ACC112 (cell line): ENCODE measurements around the gene RBM47.
"Not testable (repeated sequence)": the region's sequence is repeated elsewhere in the genome, so short reads cannot be mapped to it uniquely, and the experiment has no call there.

ENCODE experiments used
- H2AFZ ChIP-seq: fragments of 200-600 bp; sonication (generic); one replicate; pipeline ENCODE4 v1.6.0; 2017; ENCODE audit warnings: antibody characterized with exemption, low read length; ENCODE audit not compliant: unreplicated experiment
- H3K27ac ChIP-seq: fragments of 200-600 bp; sonication (generic); 2 replicates; pipeline ENCODE4 v1.5.1; 2014; ENCODE audit warnings: low read depth, mild to moderate bottlenecking, antibody characterized with exemption, low read length, moderate library complexity
- H3K27me3 ChIP-seq: fragments of 200-600 bp; sonication (generic); 2 replicates; pipeline ENCODE4 v1.6.1; 2014; ENCODE audit warnings: mild to moderate bottlenecking, antibody characterized with exemption, low read length, moderate library complexity, mixed read lengths; ENCODE audit not compliant: insufficient read depth
- H3K36me3 ChIP-seq: fragments of 200-600 bp; sonication (generic); 2 replicates; pipeline ENCODE4 v1.6.1; 2016; ENCODE audit warnings: mild to moderate bottlenecking, antibody characterized with exemption, low read length, moderate library complexity, mixed read lengths; ENCODE audit not compliant: insufficient read depth
- H3K4me1 ChIP-seq: fragments of 200-600 bp; sonication (generic); one replicate; pipeline ENCODE4 v1.6.1; 2016; ENCODE audit warnings: low read length, mixed read lengths; ENCODE audit not compliant: insufficient read depth, unreplicated experiment, control insufficient read depth
- H3K4me3 ChIP-seq: fragments of 200-600 bp; sonication (generic); 2 replicates; pipeline ENCODE4 v1.5.1; 2014; ENCODE audit warnings: mild to moderate bottlenecking, low read depth, low read length
- H3K79me2 ChIP-seq: fragments of 200-600 bp; sonication (generic); one replicate; pipeline ENCODE4 v1.6.0; 2016; ENCODE audit warnings: low read length; ENCODE audit not compliant: control insufficient read depth, unreplicated experiment, insufficient read depth

The RBM47 gene

GRCh38 chr4:40550196-40550595 is 79.5 kb downstream of the RBM47 start:
- Histone ChIP-seq H3K4me1 (peaks cover 15% of the 10 kb centered on the region), H3K27ac (no peak overlapping the region), H3K79me2 (no peaks in the 10 kb centered on the region), H3K36me3 (no peaks in the 10 kb centered on the region), H3K4me3 (no peak overlapping the region), H3K27me3 (no peaks in the 10 kb centered on the region), H2AFZ (no peak overlapping the region)

- Histone ChIP-seq H2AFZ (no peak overlapping the region), H3K27me3 (no peaks in the 10 kb centered on the region), H3K27ac (peak overlapping the region; percentile 51; the same call in 1 of the 2 replicates), H3K4me1 (peaks cover 23% of the 10 kb centered on the region), H3K36me3 (no peaks in the 10 kb centered on the region), H3K79me2 (no peaks in the 10 kb centered on the region), H3K4me3 (no peak overlapping the region)
These were observed 81.4 kb downstream of the RBM47 start for GRCh38 chr4:40548256-40548655.

- H3K27ac ChIP-seq: peak overlapping the region; percentile 51; the same call in 1 of the 2 replicates
These were observed 81.9 kb downstream of the RBM47 start for GRCh38 chr4:40547789-40548132.

GRCh38 chr4:40546969-40547788 is 82.5 kb downstream of the RBM47 start:
- Histone ChIP-seq H3K79me2 (no peaks in the 10 kb centered on the region), H3K36me3 (no peaks in the 10 kb centered on the region), H3K27me3 (no peaks in the 10 kb centered on the region), H2AFZ (no peak overlapping the region), H3K27ac (peak overlapping the region; percentile 51; the same call in 1 of the 2 replicates), H3K4me3 (no peak overlapping the region), H3K4me1 (peaks cover 23% of the 10 kb centered on the region)

More at GRCh38 chr4:40547789-40548132, 81.9 kb downstream of the RBM47 start:
- no peak overlapping the region for H3K4me3 ChIP-seq
- no peak overlapping the region for H2AFZ ChIP-seq
- no peaks in the 10 kb centered on the region for H3K27me3 ChIP-seq
- peaks cover 23% of the 10 kb centered on the region for H3K4me1 ChIP-seq
- no peaks in the 10 kb centered on the region for H3K79me2 ChIP-seq
- no peaks in the 10 kb centered on the region for H3K36me3 ChIP-seq

- Histone ChIP-seq H3K27ac (no peak overlapping the region), H3K4me1 (peaks cover 23% of the 10 kb centered on the region), H3K36me3 (no peaks in the 10 kb centered on the region), H3K27me3 (no peaks in the 10 kb centered on the region), H3K79me2 (no peaks in the 10 kb centered on the region), H3K4me3 (no peak overlapping the region), H2AFZ (no peak overlapping the region)
These were observed 83.2 kb downstream of the RBM47 start for GRCh38 chr4:40546506-40546905.

- peaks cover 23% of the 10 kb centered on the region for H3K4me1 ChIP-seq
- H3K27me3 ChIP-seq, H3K36me3 ChIP-seq, H3K27ac ChIP-seq, H2AFZ ChIP-seq, H3K4me3 ChIP-seq, H3K79me2 ChIP-seq: not testable (repeated sequence)
These were observed 84.2 kb downstream of the RBM47 start for GRCh38 chr4:40545487-40545886.

GRCh38 chr4:40544221-40544620 is 85.4 kb downstream of the RBM47 start:
- Histone ChIP-seq H3K36me3 (no peaks in the 10 kb centered on the region), H2AFZ (no peak overlapping the region), H3K27ac (no peak overlapping the region), H3K4me1 (peaks cover 23% of the 10 kb centered on the region), H3K4me3 (no peak overlapping the region), H3K27me3 (no peaks in the 10 kb centered on the region), H3K79me2 (no peaks in the 10 kb centered on the region)

GRCh38 chr4:40540800-40541199 is 88.9 kb downstream of the RBM47 start:
- H3K27ac ChIP-seq: no peak overlapping the region
- no peak overlapping the region for H3K4me3 ChIP-seq
- H3K4me1 ChIP-seq: peaks cover 8% of the 10 kb centered on the region
- no peaks in the 10 kb centered on the region for H3K79me2 ChIP-seq
- no peak overlapping the region for H2AFZ ChIP-seq
- no peaks in the 10 kb centered on the region for H3K27me3 ChIP-seq
- no peaks in the 10 kb centered on the region for H3K36me3 ChIP-seq

- no peaks in the 10 kb centered on the region for H3K79me2 ChIP-seq
- H3K27me3 ChIP-seq: no peaks in the 10 kb centered on the region
- no peak overlapping the region for H3K4me3 ChIP-seq
- no peaks in the 10 kb centered on the region for H3K36me3 ChIP-seq
- H3K27ac ChIP-seq: no peak overlapping the region
- no peaks in the 10 kb centered on the region for H3K4me1 ChIP-seq
- H2AFZ ChIP-seq: no peak overlapping the region
These were observed 93.6 kb downstream of the RBM47 start for GRCh38 chr4:40536032-40536431.

- Histone ChIP-seq H3K4me3 (no peak overlapping the region), H3K27ac (no peak overlapping the region), H3K27me3 (no peaks in the 10 kb centered on the region), H2AFZ (no peak overlapping the region), H3K36me3 (no peaks in the 10 kb centered on the region), H3K4me1 (no peaks in the 10 kb centered on the region), H3K79me2 (no peaks in the 10 kb centered on the region)
These were observed 98.0 kb downstream of the RBM47 start for GRCh38 chr4:40531636-40532023.

GRCh38 chr4:40530961-40531635 is 98.6 kb downstream of the RBM47 start:
- no peaks in the 10 kb centered on the region for H3K36me3 ChIP-seq
- no peak overlapping the region for H3K27ac ChIP-seq
- no peak overlapping the region for H2AFZ ChIP-seq
- no peaks in the 10 kb centered on the region for H3K79me2 ChIP-seq
- H3K4me1 ChIP-seq: peaks cover 3% of the 10 kb centered on the region
- H3K27me3 ChIP-seq: no peaks in the 10 kb centered on the region
- H3K4me3 ChIP-seq: no peak overlapping the region
